GM12873 (cell line): Measurements from ENCODE around the gene RIOK3.

Experiments used
- TF ChIP-seq, protein P1 (sequence below): IDR thresholded peaks from 2 replicates; pipeline ENCODE4 v1.5.1; 2012; ENCODE audit warnings: low read depth, mild to moderate bottlenecking, moderate library complexity, low read length, control low read depth; ENCODE audit not compliant: insufficient read depth; ENCODE audit errors: missing control alignments

Gene RIOK3

DNA sequence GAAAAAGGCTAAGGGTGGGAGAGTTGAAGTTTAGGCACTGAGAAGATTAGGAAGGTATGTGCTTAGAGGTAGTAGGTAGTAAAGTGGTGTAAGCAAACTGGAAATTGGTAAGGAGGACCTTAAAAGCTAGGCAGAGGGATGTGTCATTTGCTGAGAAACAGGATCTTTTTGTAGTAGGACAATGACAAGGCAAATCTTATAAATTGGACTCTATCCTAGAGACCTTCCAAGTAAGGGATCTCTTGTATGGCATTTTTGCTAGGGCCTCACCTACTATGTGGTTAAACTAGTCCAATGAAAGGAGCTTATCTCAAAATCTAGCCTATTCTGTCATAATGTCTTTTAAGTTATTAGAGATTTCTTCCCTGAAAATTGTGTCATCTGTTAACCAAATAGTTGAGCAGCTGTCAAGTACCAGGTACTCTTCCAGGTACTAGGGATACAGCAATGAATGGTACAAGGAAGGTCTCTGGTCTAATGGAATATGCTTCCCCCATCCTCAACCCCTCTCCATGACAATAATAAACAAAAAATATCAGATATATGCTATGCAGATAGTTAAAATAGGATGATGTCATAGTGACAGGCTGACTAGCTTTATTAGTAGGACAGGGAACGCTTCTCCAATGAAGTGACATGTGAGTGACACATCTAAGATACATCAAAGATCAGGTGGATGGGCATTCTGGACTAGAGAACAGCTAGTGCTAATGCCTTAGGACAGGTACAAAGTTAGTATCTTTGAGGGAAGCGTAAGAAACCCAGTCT lies 17.7 kb downstream of the RIOK3 start:
- TF ChIP-seq, protein P1, sequence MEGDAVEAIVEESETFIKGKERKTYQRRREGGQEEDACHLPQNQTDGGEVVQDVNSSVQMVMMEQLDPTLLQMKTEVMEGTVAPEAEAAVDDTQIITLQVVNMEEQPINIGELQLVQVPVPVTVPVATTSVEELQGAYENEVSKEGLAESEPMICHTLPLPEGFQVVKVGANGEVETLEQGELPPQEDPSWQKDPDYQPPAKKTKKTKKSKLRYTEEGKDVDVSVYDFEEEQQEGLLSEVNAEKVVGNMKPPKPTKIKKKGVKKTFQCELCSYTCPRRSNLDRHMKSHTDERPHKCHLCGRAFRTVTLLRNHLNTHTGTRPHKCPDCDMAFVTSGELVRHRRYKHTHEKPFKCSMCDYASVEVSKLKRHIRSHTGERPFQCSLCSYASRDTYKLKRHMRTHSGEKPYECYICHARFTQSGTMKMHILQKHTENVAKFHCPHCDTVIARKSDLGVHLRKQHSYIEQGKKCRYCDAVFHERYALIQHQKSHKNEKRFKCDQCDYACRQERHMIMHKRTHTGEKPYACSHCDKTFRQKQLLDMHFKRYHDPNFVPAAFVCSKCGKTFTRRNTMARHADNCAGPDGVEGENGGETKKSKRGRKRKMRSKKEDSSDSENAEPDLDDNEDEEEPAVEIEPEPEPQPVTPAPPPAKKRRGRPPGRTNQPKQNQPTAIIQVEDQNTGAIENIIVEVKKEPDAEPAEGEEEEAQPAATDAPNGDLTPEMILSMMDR = no peak

DNA sequence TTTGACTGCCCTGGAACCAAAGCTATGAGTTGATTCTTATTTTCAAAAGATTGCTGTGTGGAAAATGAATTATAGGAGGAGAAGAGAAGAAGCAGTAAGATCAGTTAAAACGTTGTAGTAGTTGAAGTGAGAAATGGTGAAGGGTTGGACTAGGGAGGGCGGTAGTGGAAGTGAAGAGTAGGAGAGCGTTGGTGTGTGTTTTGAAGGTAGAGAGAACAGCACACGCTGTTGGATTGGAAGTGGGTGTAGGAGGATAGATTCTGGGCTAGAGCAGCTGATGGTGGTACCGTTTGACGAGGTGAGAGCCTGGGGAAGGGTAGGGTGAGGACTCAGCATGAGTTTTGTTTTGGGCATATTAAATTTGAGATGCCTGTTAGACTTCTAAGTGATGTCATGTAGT lies 18.4 kb downstream of the RIOK3 start:
- TF ChIP-seq, protein P1 = no peak

DNA sequence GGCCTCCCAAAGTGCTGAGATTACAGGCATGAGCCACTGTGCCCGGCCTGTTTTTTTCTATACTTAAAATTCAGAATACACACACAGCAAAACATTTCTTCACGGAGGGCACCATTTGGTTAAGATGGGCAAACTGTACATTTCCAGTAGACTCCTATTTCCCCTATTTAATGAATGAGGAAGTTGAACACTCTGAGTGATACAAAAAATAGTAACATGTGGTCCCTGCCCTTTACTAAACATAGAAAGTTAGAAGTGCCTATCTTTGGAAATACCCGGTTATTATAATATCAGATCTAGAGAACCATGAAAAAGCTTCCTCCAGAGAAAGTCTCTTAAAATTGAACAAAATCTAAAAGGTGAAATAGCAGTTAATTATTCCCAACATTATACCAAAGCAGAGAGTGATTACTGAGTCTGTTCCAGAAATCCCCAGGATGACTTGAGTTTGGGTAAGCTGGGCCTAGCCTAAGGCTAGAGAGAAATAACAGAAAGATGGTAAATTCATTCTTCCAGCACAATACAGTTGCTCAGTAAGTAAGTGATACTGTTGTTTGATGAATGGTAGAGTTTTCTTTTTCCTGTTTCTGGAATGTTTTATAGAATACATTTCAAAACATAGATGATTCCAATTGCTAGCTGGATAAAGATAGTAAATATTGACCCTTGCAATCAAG lies 26.9 kb downstream of the RIOK3 start:
- TF ChIP-seq, protein P1 = no peak

DNA sequence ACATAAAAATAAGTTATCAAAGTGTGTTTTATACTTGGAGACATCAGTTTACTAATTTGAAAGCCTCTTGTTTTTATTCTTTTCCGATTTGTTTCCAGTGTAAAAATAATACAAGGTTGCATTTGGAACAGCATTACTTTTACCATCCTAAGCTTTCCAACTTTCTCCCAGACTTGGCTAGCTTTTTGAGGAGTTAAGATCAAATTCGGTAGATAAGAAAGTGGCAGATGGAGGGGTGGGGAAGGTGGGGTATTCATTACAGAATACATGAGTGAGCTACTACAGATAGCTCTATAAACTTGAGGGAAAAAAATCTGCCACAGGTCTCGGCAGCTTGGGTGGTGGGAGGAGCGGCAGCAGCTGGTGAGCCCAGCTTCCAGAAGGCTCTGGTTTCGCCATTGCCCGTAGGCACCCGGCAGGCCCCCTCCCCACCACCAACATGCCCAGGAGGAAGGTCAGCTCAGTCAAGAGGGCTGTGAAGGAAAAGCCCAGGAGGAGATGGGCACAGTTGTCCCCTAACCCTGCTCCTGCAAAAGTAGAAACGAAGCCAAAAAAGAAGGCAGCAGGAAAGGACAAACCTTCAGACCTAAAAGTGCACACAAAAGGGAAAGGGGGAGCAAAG lies 31.6 kb downstream of the RIOK3 start:
- TF ChIP-seq, protein P1 = no peak

DNA sequence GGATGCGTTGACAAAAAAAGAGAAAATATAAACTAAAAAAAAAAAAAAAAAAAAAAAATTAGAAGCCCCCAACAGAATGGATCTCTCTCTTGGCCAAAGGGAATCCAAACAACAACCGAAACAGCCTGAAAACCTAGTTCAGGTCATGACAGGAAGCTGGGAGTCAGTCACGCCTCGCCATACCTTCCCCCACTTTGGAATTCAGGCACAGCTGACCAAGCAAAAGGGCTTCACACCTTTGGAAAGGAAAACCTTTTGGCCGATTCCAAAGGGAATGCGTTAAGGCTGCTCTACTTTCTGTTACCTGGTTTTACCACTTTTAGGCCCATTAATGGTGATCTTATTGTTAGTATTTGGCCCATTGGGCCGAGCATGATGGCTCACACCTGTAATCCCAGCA lies 32.3 kb downstream of the RIOK3 start:
- TF ChIP-seq, protein P1 = no peak

DNA sequence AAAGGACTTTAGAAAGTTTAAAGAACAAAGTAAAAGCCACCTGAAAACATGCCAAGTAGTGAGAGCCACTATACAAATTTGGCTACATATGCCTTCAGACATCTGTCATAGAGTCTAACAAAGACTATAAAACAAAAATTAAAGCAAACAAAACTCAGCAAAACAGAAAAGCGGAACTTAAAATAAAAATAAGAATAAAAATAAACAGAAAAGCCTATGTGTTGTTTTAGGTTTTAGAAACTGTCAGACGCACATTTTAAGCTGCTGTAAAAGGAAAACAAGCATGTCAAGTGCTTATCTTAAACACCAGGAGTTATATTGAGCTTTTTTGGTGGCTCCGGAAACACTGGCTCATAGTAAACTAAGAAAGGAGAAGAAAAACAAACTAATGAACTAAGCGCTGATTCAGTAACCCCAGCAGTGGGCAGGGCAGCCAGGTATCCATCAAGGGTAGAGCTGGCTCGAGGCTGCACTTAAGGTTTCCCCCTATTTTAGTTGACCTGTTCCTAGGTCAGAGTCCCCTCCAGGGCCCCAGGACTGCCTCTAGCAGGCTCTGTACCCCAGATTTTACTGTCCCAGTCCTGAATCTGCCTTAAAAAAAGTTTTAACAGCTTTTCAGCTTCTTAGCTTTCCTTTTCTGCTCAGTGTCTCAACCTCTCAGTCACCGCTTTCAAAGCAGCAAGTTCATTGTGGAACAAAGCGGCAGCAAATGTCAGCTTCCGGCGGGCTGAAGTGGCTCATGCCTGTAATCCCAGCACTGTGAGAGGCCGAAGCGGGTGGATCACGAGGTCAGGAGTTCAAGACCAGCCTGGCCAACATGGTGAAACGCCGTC lies 34.9 kb downstream of the RIOK3 start:
- TF ChIP-seq, protein P1 = no peak
